NCI-H2081 (cell line): ENCODE measurements around the gene TASP1.

Experiments used
- DNase-seq, 2 experiments: peaks; one replicate each; lab custom pipeline; 2025; lab: John Stamatoyannopoulos, UW

Gene TASP1

DNA sequence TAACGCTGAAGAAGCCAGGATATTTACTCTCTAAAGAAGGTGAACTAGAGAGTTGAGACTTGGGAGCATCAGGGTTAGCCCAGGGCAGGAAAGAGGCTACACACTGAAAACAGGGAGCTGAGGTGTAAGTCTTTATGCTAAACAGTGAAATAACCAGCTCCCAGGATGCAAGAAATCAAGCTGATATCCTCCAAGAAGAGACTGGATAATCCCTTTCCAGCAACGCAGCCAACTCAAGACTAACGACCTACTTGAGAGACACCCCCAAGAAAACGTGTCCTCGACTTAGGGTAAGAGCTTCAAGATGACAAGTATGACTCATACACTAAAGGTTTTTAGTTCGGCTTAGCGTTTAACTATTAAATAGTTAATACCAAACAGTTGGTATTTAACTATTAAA is 202.2 kb downstream of the TASP1 start:
- no peak for DNase-seq

DNA sequence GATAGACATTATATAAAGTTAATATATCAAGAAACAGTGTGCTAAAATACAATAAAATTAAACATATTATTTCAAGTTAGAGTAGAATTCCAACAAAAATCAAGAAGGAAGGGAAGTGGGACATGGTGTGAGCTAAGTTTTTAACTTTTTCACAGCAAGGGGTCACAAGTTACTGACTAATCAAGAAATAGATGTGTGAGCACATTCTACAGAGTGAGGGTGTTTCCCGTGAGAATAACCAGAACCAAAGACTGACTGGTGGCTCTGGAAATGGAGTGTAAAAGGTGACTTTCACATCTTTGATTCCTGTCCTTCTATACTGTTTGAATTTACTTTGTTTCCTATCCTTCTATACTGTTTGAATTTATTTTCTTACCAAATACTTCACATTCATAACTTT is 206.6 kb downstream of the TASP1 start:
- DNase-seq: no peak

GRCh38 chr20:13430346-13431002 is 208.3 kb downstream of the TASP1 start:
- DNase-seq: no peak

- no peak for DNase-seq
Measured at GRCh38 chr20:13428684-13429083, 210.0 kb downstream of the TASP1 start.

DNA sequence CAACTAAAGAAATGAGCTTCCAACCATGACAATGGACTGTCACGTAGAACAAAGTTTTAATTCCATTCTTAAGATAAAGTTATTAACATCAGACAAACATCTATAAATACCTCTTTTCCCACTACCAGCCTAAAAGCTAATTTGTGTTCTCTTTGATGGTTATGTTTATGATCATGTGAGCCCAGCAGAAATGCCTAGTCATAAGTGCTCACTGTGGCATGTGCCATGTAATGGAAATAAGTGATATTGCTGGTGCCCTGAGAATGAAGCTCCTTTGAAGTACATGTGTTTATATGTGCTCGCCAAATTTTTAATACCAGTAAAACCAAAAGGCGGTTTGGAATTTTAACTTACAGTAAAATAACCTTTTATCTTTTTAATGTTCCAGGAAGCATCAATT is 211.9 kb downstream of the TASP1 start:
- no peak for DNase-seq

DNA sequence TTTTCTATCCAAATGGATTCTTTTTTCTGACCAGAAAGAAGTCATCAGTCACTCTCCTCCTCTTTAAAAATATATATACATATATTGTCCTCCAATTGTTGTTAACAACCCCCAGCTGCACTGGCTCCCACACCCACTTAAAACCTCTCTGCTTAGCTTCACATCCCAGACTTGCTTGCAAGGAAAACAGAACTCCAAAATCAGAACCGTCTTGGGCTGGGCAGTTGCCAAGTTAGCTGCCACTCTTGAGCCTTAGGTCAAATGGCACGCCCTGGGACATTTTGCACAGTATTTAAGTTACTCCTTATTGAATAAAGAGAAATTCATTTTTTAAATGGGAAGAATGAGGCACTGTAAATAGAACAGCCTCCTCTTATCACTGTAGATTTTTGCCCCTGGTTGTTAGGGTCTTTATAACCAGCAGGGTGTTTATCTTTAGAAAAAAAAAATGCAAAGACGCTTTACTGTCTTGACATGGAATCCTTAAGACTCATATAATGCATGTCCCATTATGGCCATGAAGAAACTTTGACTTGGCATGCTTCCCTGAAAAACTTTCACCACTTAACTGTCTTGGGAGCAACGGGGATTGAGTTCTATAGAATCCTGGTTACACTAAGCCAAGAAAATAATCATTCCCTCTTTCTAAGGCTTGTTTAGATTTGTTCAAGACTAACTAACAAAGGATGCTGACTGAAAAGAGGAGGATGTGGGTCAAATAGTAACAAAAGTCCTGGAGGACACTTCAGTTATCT is 213.2 kb downstream of the TASP1 start:
- no peak for DNase-seq

DNA sequence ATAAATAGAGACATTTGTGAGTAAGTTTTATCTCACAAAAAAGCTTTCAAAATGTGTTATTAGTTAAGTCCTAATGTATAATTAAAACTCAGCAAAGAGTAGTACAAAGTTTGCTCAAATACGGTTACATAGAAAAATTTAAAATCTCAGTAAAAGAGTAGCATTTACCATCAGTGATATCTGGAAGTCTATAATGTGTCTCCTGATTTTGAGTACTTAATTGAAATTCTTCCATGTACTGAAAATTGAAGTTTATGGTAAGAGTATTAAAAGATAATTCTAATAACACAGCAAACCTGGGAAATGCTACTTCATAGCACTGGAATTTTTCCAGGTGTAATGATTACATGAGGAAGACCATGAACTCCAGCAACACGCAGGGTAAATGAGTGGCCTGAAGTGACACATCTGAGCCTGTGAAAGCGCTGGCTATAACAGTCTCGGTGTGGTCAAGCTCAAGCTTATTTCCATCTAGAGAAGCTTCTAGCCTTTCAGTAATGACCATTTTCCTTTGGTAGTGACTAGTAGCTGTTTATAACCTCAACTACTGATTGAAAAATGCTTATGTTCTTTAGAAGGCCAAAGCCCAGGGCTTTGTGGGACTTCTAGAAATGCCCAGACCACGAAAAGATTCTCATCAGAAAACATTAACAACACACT is 214.4 kb downstream of the TASP1 start:
- DNase-seq: no peak

- DNase-seq: no peak
Measured at GRCh38 chr20:13423472-13424173, 215.1 kb downstream of the TASP1 start.

- no peak for DNase-seq
Measured at GRCh38 chr20:13422637-13423036, 216.1 kb downstream of the TASP1 start.

DNA sequence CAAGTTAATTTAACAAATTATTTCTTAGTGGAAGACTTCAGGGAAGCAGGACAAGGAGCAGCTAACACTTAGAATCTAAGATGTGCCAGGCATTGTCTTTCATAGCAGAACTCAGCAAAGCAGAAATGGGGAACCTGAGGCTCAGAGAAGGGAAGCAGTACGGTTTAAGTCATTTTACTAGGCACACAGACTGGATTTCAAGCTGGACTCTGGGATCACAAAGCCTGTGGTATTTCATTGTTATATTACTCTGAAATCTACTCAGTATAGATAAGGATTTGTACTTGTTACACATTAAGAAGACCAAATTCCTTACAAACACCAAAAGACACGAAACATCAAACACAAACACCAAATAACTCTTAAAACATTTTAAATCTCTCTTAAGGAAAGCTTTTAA is 218.1 kb downstream of the TASP1 start:
- DNase-seq: no peak

- DNase-seq: no peak
Measured at GRCh38 chr20:13419477-13419876, 219.3 kb downstream of the TASP1 start.

DNA sequence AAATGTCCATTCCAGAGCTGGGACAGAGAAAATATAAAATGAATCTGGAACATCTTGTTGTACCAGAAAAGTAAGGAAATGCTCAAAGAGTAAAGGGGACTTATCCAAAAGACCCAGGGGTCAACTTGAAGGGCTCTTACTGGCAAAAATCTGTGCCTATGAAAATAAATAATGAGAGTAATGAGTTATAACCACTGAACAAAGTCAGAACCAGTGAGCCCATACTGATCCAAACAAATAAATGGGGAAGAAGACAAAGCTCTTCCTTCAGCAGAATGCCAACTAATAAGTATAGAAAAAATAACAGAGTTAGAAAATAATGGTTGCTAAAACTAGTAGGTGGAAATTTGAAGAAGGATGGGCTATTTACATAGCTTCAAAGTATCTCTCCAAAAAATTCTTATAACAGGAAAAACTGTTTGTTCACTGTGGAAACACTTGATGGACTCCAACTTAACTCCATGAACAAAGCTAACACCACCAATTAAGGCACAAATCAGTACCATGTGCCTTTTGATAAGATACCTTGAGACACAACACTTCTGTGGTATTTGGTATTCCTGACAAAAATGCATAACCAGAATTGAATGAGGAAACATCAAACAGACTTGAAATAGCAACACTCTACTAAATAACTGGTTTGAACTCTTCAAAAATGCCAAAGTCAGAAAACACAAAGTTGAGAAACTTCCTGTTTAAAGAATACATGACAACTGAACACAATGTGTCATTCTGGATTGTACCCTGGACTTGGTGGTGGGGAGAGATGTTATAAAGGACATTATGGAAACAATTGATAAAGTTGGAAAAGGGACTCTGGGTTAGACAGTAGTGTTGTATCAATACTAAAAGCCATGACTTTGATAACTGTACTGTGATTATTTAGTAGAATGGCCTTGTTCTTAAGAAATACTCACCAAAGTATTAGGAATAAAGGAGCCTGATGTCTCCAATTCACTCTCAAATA is 220.2 kb downstream of the TASP1 start:
- DNase-seq: no peak

GRCh38 chr20:13416531-13416930 is 222.2 kb downstream of the TASP1 start:
- no peak for DNase-seq

GRCh38 chr20:13412806-13413445 is 225.8 kb downstream of the TASP1 start:
- no peak for DNase-seq

GRCh38 chr20:13404293-13404692 is 234.4 kb downstream of the TASP1 start:
- no peak for DNase-seq

GRCh38 chr20:13403453-13403852 is 235.3 kb downstream of the TASP1 start:
- no peak for DNase-seq

DNA sequence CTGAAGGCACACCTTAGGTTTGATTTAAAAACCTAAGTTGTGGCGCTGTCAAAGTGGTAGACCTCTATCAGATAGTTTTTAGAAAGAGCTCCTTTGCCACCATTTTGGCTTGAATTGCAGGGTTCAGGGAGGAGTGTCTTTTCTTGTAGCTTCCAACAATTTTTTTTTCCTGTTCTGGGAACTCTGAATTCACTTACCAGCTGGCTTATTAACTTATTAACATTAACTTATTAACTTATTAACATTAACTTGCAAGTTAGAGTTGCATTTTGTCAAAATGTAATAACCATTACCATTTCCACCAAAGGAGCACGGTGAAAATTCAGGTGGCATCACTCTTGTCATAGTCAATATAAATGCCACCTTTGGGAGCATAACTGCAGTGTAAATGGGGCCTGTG is 235.7 kb downstream of the TASP1 start:
- no peak for DNase-seq

- no peak for DNase-seq
Measured at GRCh38 chr20:13402171-13402760, 236.5 kb downstream of the TASP1 start.

DNA sequence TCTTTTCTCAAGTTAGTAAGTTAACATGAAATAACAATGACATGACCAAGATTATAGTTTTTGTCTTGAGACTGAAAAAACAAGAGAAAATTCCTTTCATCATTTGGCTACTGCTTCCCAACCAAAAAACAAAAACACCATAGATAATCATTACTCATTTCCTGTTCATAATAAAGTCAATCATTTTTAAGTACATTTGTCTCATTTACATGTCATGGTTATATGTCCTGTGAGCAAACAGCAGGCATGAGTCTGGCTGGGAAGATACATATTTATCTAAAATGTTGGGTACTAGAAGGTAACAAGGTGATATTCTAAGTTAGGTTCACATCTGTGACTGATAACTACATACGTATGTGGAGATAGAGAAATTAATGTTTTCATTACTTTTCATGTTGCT is 237.1 kb downstream of the TASP1 start:
- no peak for DNase-seq

DNA sequence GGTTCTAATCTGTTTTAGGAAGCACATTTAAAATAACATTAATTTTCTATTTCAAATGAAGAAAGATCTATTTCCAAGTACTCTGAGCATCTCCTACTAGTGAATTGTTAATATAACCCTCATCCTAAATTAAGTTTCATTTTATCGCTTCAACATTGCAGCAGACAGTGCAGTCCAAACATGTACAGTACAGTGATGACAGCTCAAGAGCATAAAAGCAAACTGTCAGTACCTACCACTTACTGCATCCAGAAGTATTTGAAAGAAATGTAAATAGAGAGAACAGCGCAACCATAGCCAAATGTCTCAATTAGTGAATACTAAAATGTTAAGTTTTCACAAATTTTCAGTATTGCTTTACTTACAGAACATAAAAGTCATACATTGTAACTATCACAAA is 238.3 kb downstream of the TASP1 start:
- no peak for DNase-seq

- no peak for DNase-seq
Measured at GRCh38 chr20:13397300-13397724, 241.4 kb downstream of the TASP1 start.
